Kidney (tissue), 14 donors: ENCODE results near the gene DUSP22. TPM values are rescaled to one million over a fixed set of nuclear protein-coding genes. Genes with fewer than 3 reads are reported as not detected.

ENCODE experiments used
- DNase-seq, 5 donors: peaks; one replicate each; pipeline ENCODE4 v3.0.0-alpha.2; 2013 to 2020
- FAIRE-seq: peaks from 2 replicates; lab custom pipeline; 2012; peaks lifted over from hg19 to GRCh38; lab: Jason Lieb, UNC
- H3K27ac ChIP-seq, 2 donors: one replicate each; pipeline ENCODE4 v1.7.0; 2013; ENCODE audit warnings: low read depth in 2 of 2, low read length in 2 of 2, inconsistent platforms in 1 of 2
- H3K27me3 ChIP-seq: one replicate; pipeline ENCODE4 v1.7.1; 2013; ENCODE audit warnings: low read length, inconsistent platforms; ENCODE audit not compliant: control insufficient read depth, insufficient read depth
- H3K36me3 ChIP-seq, 3 donors: one replicate each; pipeline versions ENCODE4 v1.7.0 to v1.7.1; 2013; ENCODE audit warnings: low read length in 3 of 3, control low read depth in 1 of 3, inconsistent platforms in 1 of 3; ENCODE audit not compliant: insufficient read depth in 3 of 3, control insufficient read depth in 2 of 3
- H3K4me1 ChIP-seq, 3 donors: one replicate each; pipeline versions ENCODE4 v1.7.0 to v1.7.1; 2013; ENCODE audit warnings: low read length in 3 of 3, inconsistent platforms in 1 of 3, low read depth in 1 of 3; ENCODE audit not compliant: control insufficient read depth in 2 of 3, insufficient read depth in 2 of 3
- H3K4me3 ChIP-seq, 3 donors: one replicate each; pipeline versions ENCODE4 v1.7.0 to v1.8.1; 2013; ENCODE audit warnings: low read length in 3 of 3, control low read depth in 1 of 3, inconsistent platforms in 1 of 3
- H3K9ac ChIP-seq, 3 donors: one replicate each; pipeline versions ENCODE4 v1.7.0 to v1.7.1; 2013; ENCODE audit warnings: low read length in 3 of 3, control low read depth in 1 of 3, inconsistent platforms in 1 of 3
- H3K9me3 ChIP-seq, 3 donors: one replicate each; pipeline versions ENCODE4 v1.7.0 to v1.7.1; 2013; ENCODE audit warnings: low read length in 3 of 3, control low read depth in 1 of 3, inconsistent platforms in 1 of 3; ENCODE audit not compliant: control insufficient read depth in 2 of 3, insufficient read depth in 1 of 3
- intact Hi-C: fragments of 100-400 bp; cut with DNase I; formaldehyde crosslinking; loops from one replicate; pipeline ENCODE4 v1.11.1; 2022
- polyA plus RNA-seq: library from polyadenylated mRNA; stranded (reverse); fragments of 350-450 nt; fragmentation: Illumina TruSeq; extraction: RNeasy Lipid Tissue Mini Kit (QIAGEN cat#74804); gene quantifications from one replicate; pipeline ENCODE4 v1.2.3, GENCODE V29; 2014; ENCODE audit warnings: low read depth, low replicate concordance; ENCODE audit not compliant: insufficient read depth
- total RNA-seq: library from RNA; stranded (reverse); fragmentation: NEBNext Ultra II Directional; extraction: Animal tissue kit (Norgen Biotek cat#: 25700); gene quantifications from one replicate; pipeline ENCODE4 v1.2.1, GENCODE V29; 2021
- TF ChIP-seq, protein P1 (sequence below): IDR thresholded peaks from 3 replicates; pipeline ENCODE4 v1.5.1; 2012; ENCODE audit warnings: mild to moderate bottlenecking, moderate library complexity, borderline replicate concordance; ENCODE audit not compliant: insufficient read depth; ENCODE audit errors: extremely low read depth
- donor health status: control.
- donor health status: control.
- donor health status: control.
- donor health status: control.
- donor health status: control.
- donor health status: DM: yes; HTN: yes; CAD: no.
- donor health status: Normal renal cell carcinoma (clear cell type).

DUSP22 gene
- total and polyA plus RNA-seq, 2 donors from 2014 or later: 24.0 to 60.7 TPM

GRCh38 chr6:357261-357790, 65.0 kb downstream of the DUSP22 start:
- Histone ChIP-seq H3K9ac (no peak overlapping the region), H3K27ac (no peak overlapping the region), H3K4me3 (no peak overlapping the region), H3K9me3 (no peaks in the 10 kb centered on the region), H3K36me3 (no peaks in the 10 kb centered on the region), H3K27me3 (no peaks in the 10 kb centered on the region), H3K4me1 (no peaks in the 10 kb centered on the region)
- TF ChIP-seq, protein P1, sequence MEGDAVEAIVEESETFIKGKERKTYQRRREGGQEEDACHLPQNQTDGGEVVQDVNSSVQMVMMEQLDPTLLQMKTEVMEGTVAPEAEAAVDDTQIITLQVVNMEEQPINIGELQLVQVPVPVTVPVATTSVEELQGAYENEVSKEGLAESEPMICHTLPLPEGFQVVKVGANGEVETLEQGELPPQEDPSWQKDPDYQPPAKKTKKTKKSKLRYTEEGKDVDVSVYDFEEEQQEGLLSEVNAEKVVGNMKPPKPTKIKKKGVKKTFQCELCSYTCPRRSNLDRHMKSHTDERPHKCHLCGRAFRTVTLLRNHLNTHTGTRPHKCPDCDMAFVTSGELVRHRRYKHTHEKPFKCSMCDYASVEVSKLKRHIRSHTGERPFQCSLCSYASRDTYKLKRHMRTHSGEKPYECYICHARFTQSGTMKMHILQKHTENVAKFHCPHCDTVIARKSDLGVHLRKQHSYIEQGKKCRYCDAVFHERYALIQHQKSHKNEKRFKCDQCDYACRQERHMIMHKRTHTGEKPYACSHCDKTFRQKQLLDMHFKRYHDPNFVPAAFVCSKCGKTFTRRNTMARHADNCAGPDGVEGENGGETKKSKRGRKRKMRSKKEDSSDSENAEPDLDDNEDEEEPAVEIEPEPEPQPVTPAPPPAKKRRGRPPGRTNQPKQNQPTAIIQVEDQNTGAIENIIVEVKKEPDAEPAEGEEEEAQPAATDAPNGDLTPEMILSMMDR: no peak
- DNase-seq (peak in 1 of 5 donors; percentile 78), FAIRE-seq (no peak)
- intact Hi-C loops: no loop called here

GRCh38 chr6:357791-358341, 65.6 kb downstream of the DUSP22 start:
- Histone ChIP-seq H3K4me3 (no peak overlapping the region), H3K27me3 (no peaks in the 10 kb centered on the region), H3K4me1 (no peaks in the 10 kb centered on the region), H3K36me3 (no peaks in the 10 kb centered on the region), H3K9ac (no peak overlapping the region), H3K27ac (no peak overlapping the region), H3K9me3 (no peaks in the 10 kb centered on the region)
- TF ChIP-seq, protein P1: no peak
- DNase-seq: peak in 1 of 5 donors; percentile 63
- no peak for FAIRE-seq
- intact Hi-C loops: no loop called here

DNA sequence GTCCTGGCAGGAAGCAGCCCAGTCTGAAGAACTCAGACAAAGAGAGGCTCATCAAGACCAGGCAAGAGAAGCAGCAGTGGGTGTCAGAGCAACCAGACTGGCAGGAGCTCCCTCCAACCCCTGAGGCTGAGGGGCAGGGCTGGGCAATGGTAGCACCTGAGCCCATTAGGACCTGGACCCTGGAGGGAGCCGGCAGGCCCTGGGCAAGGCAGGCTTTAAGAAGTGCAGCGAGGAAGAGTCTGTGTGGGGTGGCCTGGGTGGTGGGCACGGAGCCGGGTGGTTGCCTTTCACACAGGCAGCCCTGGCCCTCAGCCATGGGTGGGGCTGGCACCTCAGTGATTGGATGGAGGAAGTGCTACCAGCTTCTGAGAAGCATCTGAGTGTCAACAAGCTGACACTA, 66.1 kb downstream of the DUSP22 start:
- Histone ChIP-seq H3K9me3 (no peaks in the 10 kb centered on the region), H3K4me3 (no peak overlapping the region), H3K27ac (no peak overlapping the region), H3K4me1 (no peaks in the 10 kb centered on the region), H3K9ac (no peak overlapping the region), H3K27me3 (no peaks in the 10 kb centered on the region), H3K36me3 (no peaks in the 10 kb centered on the region)
- DNase-seq (peak in 1 of 5 donors; percentile 81), FAIRE-seq (no peak)
- TF ChIP-seq, protein P1: no peak
- intact Hi-C loops: no loop called here
